ENCODE measurements around the gene KDF1.
"Not testable (repeated sequence)": the region's sequence is repeated elsewhere in the genome, so short reads cannot be mapped to it uniquely, and the experiment has no call there.

KDF1 gene

DNA sequence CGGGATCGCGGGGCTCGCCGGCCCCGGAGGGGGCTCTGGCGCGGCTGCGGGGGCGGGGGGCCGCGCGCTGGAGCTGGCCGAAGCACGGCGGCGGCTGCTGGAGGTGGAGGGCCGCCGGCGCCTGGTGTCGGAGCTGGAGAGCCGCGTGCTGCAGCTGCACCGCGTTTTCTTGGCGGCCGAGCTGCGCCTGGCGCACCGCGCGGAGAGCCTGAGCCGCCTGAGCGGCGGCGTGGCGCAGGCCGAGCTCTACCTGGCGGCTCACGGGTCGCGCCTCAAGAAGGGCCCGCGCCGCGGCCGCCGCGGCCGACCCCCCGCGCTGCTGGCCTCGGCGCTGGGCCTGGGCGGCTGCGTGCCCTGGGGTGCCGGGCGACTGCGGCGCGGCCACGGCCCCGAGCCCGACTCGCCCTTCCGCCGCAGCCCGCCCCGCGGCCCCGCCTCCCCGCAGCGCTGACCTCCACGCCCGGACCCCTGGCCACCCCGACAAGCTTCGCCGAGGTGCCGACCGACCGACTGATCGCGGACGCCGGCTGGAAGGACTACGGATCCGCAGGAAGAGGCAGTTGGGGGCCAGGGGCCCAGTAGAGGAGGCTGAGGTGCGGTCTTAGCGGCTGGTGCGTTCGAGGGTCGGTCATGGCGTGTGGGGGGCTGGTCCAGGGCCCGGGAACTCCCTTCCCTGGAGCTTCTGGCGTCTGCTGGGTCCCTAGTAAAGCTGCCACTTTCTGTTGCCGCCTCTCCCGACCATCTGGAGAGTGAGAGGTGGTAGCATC lies 33.9 kb upstream of the KDF1 start:
- in situ Hi-C loops (cut with MboI; ENCODE audit: low sequenced_read_pairs): no loop called here

DNA sequence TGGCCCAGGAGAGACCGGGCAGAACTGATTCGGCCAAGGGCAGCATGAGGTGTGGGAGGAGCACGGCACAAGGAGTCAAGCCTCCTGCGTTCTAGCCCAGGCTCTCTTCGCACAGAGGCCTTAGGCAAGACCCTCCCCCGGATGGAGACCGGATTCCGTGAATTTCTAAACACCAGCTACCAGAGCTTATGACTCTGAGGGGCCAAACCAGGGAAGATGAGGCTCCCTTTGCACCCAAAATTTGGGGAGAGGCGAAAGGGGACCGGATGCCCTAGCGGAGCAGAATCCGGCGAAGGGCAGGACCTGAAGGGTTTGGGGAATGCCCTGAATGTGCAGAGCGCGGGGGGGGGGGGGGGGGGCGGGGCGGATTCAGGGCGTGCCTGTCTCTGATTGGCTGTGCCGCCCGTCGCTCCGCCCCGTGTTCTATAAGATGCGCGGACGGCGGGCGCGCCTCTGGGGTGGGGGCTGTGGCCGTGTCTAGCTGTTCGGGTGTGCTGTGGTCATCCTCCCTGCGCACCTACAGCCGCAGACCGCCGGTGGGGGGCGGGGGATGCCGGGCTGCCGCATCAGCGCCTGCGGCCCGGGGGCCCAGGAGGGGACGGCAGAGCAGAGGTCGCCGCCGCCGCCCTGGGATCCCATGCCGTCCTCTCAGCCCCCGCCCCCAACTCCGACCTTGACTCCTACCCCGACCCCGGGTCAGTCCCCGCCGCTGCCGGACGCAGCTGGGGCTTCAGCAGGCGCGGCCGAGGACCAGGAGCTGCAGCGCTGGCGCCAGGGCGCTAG lies 33.2 kb upstream of the KDF1 start, which contains the start of gene TRNP1:
TSS of gene TRNP1 (plus strand) at position 456 of the 783 bp plus-strand sequence. CDS start at position 551, 95 bp downstream.
- in situ Hi-C loops (cut with MboI; ENCODE audit: low sequenced_read_pairs): no loop called here

DNA sequence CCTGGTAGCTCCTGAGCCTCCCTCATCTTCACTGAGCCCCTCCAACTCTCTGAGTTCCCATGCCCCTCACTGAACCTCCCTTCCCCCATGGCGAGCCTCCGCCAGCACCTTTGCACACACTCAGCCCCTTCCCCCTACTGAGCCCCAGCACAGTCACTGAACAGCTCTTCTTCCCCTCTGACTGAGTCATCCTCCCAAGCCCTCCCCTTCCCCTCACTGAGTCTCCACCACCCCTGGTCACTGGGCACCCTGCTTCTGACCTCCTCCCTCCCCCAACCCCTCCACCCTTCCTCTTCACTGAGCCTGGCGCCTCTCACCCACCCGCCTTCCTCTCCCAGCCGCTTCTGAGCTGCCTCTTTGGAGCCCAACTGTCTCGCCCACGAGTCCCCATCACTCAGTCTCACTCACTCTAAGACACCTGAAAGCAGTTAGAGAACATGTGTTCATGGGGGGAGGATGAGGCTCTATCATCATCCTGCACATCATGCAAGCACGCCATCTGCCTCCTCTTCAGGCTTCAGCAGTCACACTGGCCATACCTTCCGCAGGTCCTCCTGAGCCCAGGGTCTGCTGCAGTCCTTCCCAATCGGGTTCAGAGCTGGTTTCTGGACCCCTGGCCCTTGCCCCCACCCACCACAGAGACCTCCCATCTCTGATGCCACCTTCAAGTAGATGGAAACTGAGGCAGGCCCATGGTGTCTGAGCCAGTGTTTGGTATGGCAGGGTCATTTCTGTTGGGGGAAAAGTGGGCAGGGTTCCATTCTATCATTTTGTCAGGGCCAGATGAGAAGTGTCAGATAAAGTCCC lies 31.2 kb upstream of the KDF1 start:
- in situ Hi-C loops (cut with MboI; ENCODE audit: low sequenced_read_pairs): no loop called here

DNA sequence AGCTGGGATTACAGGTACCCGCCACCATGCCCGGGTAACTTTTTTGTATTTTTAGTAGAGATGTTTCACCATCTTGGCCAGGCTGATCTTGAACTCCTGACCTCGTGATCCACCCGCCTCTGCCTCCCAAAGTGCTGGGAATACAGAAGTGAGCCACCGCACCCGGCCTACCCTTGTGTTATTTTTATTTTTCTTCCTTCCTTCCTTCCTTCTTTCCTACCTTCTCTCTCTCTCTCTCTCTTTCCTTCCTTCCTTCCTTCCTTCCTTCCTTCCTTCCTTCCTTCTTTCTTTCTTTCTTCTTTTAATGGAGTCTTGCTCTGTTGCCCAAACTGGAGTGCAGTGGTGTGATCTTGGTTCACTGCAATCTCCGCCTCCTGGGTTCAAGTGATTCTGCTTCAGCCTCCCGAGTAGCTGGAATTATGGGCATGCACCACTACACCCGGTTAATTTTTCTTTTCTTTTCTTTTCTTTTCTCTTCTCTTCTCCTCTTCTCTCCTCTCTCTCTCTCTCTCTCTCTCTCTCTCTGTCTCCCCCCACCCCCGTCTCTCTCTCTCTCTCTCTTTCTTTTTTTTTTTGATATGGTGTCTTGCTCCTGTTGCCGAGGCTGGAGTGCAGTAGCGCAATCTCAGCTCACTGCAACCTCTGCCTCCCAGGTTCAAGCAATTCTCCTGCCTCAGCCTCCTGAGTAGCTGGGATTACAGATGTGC lies 29.3 kb upstream of the KDF1 start:
- in situ Hi-C loops (cut with MboI; ENCODE audit: low sequenced_read_pairs): not testable (repeated sequence)

DNA sequence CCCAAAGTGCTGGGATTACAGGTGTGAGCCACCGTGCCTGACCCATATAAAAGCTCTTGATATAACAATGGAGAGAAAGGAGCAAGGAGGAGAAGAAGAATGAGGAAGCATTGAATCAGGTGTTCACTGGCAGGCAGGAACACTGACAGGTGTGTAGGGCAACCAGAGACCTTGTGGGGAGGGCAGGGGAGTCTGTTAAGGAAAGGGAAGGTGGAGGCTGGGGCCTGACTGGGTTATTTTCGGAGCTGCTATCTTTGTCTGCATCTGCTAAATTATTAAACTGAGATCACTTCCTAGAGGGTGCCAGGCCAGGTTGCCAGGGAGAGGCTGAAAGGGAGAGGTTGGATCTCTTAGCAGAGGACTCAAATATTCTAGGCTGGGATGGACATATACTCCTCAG lies 26.4 kb upstream of the KDF1 start:
- in situ Hi-C loops (cut with MboI; ENCODE audit: low sequenced_read_pairs): no loop called here

DNA sequence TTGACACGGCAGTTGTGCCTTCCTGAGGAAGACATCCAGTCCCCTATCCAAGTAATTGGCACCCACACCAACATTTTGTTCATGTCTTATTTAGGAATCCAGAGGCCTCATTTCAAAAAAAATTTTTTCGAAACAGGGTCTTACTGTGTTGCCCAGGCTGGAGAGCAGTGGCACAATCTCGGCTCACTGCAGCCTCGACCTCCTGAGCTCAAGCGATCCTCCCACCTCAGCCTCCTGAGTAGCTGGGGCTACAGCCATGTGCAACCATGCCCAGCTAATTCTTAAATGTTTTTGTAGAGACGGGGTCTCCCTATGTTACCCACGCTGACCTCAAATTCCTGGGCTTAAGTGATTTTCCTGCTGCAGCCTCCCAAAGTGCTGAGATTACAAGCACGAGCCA lies 24.0 kb upstream of the KDF1 start:
- in situ Hi-C loops (cut with MboI; ENCODE audit: low sequenced_read_pairs): no loop called here

DNA sequence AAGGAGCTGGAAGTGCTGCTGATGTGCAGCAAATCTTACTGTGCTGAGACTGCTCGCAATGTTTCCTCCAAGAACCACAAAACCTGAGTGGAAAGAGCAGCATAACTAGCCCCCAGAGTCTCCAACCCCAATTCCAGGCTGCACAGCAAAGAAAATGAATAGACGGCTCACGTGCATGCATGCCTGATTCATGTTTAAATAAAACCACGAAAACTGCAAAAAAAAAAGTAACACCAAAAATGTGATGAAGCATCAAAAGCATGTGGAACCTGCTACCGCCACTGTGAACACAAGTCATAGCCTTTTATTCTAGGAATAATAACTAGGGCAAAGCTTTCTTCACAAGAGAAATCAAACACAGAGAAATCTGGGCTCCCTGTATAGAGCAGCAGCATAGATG lies 23.6 kb upstream of the KDF1 start:
- in situ Hi-C loops (cut with MboI; ENCODE audit: low sequenced_read_pairs): no loop called here

DNA sequence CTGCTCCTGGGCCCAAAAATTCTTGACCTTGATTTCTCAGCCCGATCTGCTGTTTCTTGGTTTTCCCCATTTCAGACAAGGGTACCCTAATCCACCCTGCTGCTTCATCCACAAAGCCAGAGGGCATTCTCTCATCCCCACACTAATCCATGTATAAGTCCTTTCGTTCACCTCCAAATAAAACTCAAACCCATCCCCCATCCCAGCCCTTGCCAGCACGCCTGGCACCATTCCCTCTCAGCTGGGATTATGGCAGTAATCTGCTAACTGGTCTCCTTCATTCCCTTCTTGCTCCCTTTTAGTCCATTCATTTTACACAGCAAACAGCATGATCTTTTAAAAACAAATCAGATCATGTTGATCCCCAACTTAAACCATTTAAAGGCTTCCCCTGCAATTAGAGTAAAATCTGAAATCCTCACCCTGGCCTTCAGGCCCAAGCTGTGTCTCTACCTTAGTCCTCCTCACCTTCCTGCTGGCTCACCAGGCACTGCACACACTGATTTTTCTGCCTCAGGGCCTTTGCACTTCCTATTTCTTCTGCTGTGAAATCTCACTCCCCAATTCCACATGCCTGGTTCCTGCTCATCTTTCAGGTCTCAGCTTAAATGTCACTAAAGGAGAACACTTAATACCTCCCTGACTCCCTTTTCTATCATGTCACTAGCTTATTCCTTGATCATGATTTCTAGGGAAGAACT lies 21.0 kb upstream of the KDF1 start:
- in situ Hi-C loops (cut with MboI; ENCODE audit: low sequenced_read_pairs): no loop called here

DNA sequence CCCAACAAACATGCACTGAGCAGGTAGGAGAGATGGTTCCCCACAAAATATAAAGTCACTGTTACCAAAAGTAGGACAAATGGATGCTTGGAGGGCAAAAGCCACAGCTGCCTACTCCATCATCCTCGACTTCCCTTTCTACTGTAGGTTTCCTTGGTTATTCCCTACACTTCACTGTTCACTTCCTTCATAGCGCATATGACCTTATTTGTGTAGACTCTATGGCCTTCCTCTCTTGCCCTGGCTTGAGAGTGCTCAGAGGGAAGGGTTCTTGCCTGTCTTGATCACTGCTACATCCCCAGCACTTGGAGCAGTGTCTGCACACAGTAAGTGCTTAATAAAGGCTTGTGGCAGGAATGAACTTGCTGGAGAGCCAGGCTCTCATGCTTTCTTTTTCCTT lies 18.6 kb upstream of the KDF1 start:
- in situ Hi-C loops (cut with MboI; ENCODE audit: low sequenced_read_pairs): no loop called here

DNA sequence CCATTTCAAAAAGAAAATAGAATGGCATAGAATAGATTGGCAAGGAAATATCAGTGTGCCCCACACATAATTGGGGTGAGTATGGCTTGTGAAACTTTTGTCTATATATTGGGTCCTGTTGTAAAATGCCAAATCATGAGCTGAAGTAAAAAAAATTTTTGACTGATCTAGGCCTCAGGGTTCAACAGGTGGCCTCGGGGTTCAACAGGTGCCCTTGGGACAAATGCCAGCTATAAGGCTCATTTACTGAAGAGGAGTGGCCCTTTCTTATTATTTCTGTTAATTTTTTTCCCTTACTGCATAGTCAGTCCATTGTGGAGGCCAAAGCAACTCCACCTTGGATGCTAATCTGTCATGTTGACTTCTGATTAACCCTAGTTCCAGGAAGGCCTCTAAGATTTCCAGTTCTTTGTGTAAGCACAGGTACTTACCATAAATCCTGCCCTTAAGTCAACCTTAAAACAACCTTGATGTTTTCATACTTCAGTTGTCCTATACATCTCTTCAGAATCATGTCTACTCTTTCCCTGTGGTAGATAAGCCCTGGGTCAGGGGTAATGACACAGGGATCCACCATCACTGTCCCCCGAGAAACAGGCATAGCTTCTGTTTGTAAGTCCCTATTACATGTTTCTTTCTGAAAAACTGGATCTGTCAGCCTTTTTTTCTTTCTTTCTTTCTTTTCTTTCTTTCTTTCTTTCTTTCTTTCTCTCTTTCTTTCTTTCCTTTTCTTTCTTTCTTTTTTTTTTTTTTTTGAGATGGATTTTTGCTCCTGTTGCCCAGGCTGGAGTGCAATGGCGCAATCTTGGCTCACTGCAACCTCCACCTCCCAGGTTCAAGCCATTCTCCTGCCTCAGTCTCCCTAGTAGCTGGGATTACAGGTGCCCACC lies 16.6 kb upstream of the KDF1 start:
- in situ Hi-C loops (cut with MboI; ENCODE audit: low sequenced_read_pairs): no loop called here

DNA sequence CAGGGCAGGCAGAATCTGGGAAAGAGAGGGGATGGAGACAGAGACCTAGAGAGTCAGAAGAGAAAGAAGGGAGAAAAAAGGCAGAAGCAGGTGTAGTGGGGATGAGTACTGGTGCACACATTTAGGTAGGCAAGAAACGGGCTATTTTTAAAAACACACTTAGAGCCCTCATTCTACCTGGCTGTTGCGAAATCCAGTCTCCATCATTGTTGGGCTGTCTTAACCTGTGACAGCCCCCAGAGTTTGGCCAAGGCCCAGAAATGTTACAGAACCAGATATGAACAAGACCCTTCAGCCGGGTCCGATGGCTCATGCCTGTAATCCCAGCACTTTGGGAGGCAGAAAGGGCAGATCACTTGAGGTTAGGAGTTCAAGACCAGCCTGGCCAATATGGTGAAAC lies 12.6 kb upstream of the KDF1 start:
- in situ Hi-C loops (cut with MboI; ENCODE audit: low sequenced_read_pairs): no loop called here

DNA sequence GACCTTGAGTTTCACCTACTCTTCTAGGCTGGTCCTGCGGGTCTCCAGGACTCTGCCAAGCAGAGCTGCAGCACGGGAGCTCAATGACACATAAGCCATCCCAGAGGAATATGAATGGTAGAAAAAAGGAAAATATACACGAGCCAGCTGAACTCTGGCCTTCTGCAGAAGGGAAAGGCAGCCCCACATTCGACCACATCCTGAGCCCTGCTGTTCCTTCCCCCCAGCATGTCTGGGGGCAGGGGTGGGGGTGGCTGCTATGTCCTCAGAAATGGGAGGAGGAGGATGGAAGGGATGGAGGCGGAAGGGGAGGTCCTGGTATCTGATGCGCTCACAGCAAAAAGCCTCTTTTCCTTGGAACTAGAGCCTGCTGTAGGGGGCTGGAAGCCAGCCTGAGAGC lies 12.1 kb upstream of the KDF1 start:
- in situ Hi-C loops (cut with MboI; ENCODE audit: low sequenced_read_pairs): no loop called here

DNA sequence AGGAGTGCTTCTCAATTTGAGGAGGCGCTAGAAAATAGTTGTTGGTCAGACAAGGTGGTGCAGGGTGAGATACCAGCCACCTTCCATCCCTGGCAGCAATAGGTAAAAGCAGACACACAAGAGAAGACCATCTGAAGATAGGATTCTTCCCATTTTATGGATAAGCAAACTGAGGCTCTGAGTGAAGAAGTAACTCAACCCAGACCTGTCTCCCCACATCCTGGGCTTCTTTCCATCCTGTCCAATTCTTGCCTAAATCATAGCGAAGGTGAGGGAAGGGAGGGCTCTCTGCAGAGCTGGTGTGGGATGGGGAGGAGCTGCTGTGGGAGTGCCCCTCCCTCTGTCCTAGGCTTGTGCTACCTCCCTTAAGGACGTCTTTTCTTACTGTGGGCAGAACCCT lies 11.3 kb upstream of the KDF1 start:
- in situ Hi-C loops (cut with MboI; ENCODE audit: low sequenced_read_pairs): no loop called here

DNA sequence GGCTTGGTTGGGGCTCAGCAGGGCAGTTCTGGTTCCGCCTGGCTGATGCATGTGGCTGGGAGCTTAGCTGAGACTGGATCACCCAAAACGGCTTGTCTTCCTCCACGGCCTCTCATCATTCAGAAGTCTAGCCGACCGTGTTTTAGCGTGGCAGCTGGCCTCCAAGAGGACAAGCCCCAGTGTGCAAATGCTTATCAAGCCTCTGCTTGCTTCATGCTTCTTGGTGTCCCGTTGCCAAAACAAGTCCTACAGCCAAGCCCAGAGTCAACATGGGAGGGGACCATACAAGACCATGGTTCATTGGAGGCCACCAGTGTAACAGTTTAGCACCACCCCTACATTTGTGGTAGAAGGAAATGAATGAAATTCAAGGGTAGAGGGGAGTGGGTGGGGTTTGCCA lies 10.5 kb upstream of the KDF1 start:
- in situ Hi-C loops (cut with MboI; ENCODE audit: low sequenced_read_pairs): no loop called here

DNA sequence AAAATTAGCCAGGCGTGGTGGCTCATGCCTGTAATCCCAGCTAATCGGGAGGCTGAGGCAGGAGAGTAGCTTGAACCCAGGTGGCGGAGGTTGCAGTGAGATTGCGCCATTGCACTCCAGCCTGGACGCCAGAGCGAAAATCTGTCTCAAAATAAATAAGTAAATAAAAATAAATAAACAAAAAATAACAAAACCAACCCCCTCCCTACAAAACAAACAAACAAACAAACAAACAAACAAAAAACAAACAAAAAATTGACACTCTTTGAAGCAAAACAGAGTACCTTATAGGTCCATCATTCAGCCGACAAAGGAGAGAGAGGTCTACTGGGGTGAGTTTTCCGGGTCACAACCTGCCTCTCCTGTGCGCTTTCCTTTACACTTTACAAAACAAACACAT lies 5.4 kb upstream of the KDF1 start:
- in situ Hi-C loops (cut with MboI; ENCODE audit: low sequenced_read_pairs): no loop called here

DNA sequence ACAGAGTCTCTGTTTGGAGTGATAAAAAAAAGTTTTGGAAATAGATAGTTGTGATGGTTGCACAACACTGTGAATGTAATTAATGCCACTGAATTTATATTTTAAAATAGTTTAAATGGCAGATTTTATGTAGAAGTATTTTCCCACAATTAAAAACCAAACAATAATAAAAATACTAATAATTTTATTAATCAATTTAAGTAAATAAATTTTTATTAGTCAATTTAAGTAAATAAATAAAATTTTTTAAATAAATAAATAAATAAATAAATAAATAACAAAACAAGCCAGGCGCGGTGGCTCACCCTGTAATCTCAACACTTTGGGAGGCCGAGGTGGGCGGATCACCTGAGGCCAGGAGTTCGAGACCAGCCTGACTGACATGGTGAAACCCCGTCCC lies 4.9 kb upstream of the KDF1 start:
- in situ Hi-C loops (cut with MboI; ENCODE audit: low sequenced_read_pairs): no loop called here

DNA sequence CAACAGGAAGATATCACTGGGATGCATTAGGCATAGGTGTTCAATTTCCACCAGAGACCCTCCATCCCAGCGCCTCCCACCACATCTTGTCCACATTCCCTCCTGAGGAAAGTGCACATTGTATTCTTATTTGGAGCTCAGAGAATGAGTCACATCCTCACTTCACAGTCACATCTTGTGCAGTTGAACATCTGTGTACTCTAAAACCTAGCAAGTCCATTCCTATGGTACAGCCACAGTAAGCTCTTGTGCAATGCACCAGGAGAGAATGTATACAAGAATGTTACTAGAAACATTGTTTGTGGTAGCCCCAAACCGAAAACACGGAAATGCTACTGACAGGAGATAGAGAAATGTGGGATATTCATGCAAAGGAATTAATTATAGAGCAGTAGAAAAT lies 1.6 kb upstream of the KDF1 start:
- in situ Hi-C loops (cut with MboI; ENCODE audit: low sequenced_read_pairs): no loop called here

DNA sequence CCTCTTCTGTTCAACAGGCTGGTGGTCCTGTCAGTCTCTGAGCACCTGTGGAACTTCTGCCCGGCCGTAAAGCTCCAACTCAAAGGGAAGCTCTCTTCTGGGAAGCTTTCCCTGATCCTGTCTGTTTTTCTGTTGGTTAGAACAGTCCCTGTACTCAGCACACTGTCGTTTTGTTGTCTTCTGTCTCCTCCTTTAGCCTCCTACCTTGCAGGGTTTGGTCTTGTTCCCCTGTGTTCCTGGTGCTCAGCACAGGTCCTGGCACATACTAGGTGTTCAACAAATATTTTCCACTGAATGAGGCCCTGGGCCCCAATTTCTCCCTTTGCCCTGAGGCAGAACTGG lies 328 bp upstream of the KDF1 start:
- in situ Hi-C loops (cut with MboI; ENCODE audit: low sequenced_read_pairs): no loop called here

DNA sequence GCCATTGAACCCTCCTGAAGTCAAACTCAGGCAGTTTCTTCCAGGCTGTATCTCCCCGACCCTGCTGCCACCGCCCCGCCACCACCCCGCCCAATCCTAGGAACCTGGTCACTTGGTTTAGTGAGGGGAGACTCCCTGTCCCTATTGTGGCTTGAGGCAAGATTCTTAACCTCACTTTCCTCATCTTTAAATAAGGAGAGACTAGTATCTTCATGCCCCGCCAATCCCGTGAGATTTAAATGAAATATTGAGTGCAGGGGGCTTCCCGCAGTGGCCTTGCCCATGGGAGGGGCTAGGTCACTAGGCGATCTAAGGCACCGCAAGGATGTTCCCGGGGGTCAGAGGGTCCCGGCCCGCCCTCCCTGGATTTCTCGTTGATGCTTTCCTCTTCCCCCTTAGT lies 998 bp downstream of the KDF1 start:
- in situ Hi-C loops (cut with MboI; ENCODE audit: low sequenced_read_pairs): no loop called here

DNA sequence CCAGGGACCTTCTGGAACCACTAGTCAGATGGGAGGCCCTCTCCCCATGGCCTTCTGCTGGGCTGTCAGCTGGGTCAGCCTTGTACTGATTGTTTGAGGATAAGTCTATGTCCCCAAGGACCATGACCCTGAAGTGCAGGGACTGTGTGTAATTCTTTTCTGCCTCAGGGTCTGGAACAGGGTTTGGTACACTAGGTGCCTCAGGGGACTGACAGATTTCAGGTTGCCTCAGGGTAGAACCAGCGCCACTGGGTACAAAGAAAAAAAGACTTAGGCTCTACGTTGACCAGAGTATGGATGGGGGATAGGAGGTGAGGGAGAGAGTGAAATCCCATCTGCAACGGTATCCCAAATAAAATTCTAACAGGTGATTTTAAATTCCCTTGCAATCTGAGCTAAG lies 3.0 kb downstream of the KDF1 start:
- in situ Hi-C loops (cut with MboI; ENCODE audit: low sequenced_read_pairs): no loop called here

Measured in HL-60/S4 treated with retinoic acid at 250 ng/mL for 4 days and 3 days (cell line).